ENCODE measurements around the gene PSTPIP1.

Gene PSTPIP1

GRCh38 chr15:76978522-76979330, 16.2 kb upstream of the PSTPIP1 start:
- no peak for DNase-seq (ENCODE audit: low read depth)

- DNase-seq (ENCODE audit: low read depth), result no peak
These were observed 15.5 kb upstream of the PSTPIP1 start for GRCh38 chr15:76979331-76979925.

GRCh38 chr15:76979996-76980520, 14.9 kb upstream of the PSTPIP1 start:
- DNase-seq (ENCODE audit: low read depth), result no peak

- DNase-seq (ENCODE audit: low read depth), result no peak
These were observed 12.6 kb upstream of the PSTPIP1 start for GRCh38 chr15:76982356-76982755.

- DNase-seq (ENCODE audit: low read depth), result no peak
These were observed 12.2 kb upstream of the PSTPIP1 start for GRCh38 chr15:76982756-76983155.

GRCh38 chr15:76983590-76984375, 11.1 kb upstream of the PSTPIP1 start:
- no peak for DNase-seq (ENCODE audit: low read depth)

- DNase-seq (ENCODE audit: low read depth), result no peak
These were observed 8.2 kb upstream of the PSTPIP1 start for GRCh38 chr15:76986743-76987142.

- DNase-seq (ENCODE audit: low read depth), result no peak
These were observed 7.7 kb upstream of the PSTPIP1 start for GRCh38 chr15:76987276-76987675.

GRCh38 chr15:76987896-76988860, 6.7 kb upstream of the PSTPIP1 start:
- peak; percentile 39 for DNase-seq (ENCODE audit: low read depth)

- no peak for DNase-seq (ENCODE audit: low read depth)
These were observed 5.8 kb upstream of the PSTPIP1 start for GRCh38 chr15:76988867-76989780.

GRCh38 chr15:76991048-76991447, 3.9 kb upstream of the PSTPIP1 start:
- DNase-seq (ENCODE audit: low read depth), result no peak

- DNase-seq (ENCODE audit: low read depth), result no peak
These were observed 2.9 kb upstream of the PSTPIP1 start for GRCh38 chr15:76991741-76992645.

- no peak for DNase-seq (ENCODE audit: low read depth)
These were observed 1.7 kb upstream of the PSTPIP1 start for GRCh38 chr15:76993114-76993725.

GRCh38 chr15:76994001-76994400, 925 bp upstream of the PSTPIP1 start:
- DNase-seq (ENCODE audit: low read depth), result no peak

- no peak for DNase-seq (ENCODE audit: low read depth)
These were observed 430 bp upstream of the PSTPIP1 start for GRCh38 chr15:76994496-76994895.

GRCh38 chr15:76996076-76996525, 1.2 kb downstream of the PSTPIP1 start:
- no peak for DNase-seq (ENCODE audit: low read depth)

- no peak for DNase-seq (ENCODE audit: low read depth)
These were observed 1.8 kb downstream of the PSTPIP1 start for GRCh38 chr15:76996526-76997401.
